Measurements from ENCODE around the gene P2RY14. TPM values are rescaled to one million over a fixed set of nuclear protein-coding genes. Genes with fewer than 3 reads are reported as not detected.

Gene P2RY14
- total RNA-seq, 2 donors from 2014 or later = 0.09 to 0.28 TPM

GRCh38 chr3:151230646-151231045, 47.7 kb downstream of the P2RY14 start:
- intact Hi-C loops (cut with DNase I) = no loop called here
- peaks cover 2% of the 10 kb centered on the region for H3K4me1 ChIP-seq (replicated peaks)

GRCh38 chr3:151228666-151229040, 49.7 kb downstream of the P2RY14 start:
- WGBS = 71% methylated on average over 1 of the region's 1 CpG
- DNase-seq (ENCODE audit: low spot score) = no peak
- no peak overlapping the region for H3K27ac ChIP-seq

More at GRCh38 chr3:151230646-151231045, 47.7 kb downstream of the P2RY14 start:
- H3K36me3 ChIP-seq = no peaks in the 10 kb centered on the region
- no peaks in the 10 kb centered on the region for H3K27me3 ChIP-seq (replicated peaks; ENCODE audit: insufficient read depth)
- no peak overlapping the region for H3K27ac ChIP-seq
- 54% methylated on average over 4 of the region's 4 CpGs for WGBS
- H3K9me3 ChIP-seq = no peaks in the 10 kb centered on the region
- DNase-seq (ENCODE audit: low spot score) = no peak
- H3K4me3 ChIP-seq = no peak overlapping the region
- TF ChIP-seq POLR2AphosphoS5 (IDR thresholded peaks at IDR 0.05) = no peak
- TF ChIP-seq POLR2A (IDR thresholded peaks at IDR 0.05) = no peak
- no peak for TF ChIP-seq CTCF (IDR thresholded peaks at IDR 0.05)

GRCh38 chr3:151227807-151228665, 50.3 kb downstream of the P2RY14 start:
- H3K27ac ChIP-seq = no peak overlapping the region
- DNase-seq (ENCODE audit: low spot score) = peak; percentile 53
- 47% methylated on average over 9 of the region's 9 CpGs for WGBS
- H3K36me3 ChIP-seq = no peaks in the 10 kb centered on the region
- H3K4me1 ChIP-seq (replicated peaks) = peaks cover 2% of the 10 kb centered on the region
- no peaks in the 10 kb centered on the region for H3K9me3 ChIP-seq
- TF ChIP-seq POLR2A (IDR thresholded peaks at IDR 0.05) (no peak), POLR2AphosphoS5 (IDR thresholded peaks at IDR 0.05) (peak; percentile 28), CTCF (IDR thresholded peaks at IDR 0.05) (peak; percentile 61 to 88 (median 86))
- intact Hi-C loops (cut with DNase I) = loop anchor here (2.0 kb wide), 1 partner anchor 55 kb away; no protein-coding TSS in a partner anchor
- no peaks in the 10 kb centered on the region for H3K27me3 ChIP-seq (replicated peaks; ENCODE audit: insufficient read depth)
- H3K4me3 ChIP-seq = no peak overlapping the region

More at GRCh38 chr3:151228666-151229040, 49.7 kb downstream of the P2RY14 start:
- TF ChIP-seq POLR2AphosphoS5 (IDR thresholded peaks at IDR 0.05) = no peak
- no peak for TF ChIP-seq CTCF (IDR thresholded peaks at IDR 0.05)
- no peak for TF ChIP-seq POLR2A (IDR thresholded peaks at IDR 0.05)
- H3K27me3 ChIP-seq (replicated peaks; ENCODE audit: insufficient read depth) = no peaks in the 10 kb centered on the region
- H3K36me3 ChIP-seq = no peaks in the 10 kb centered on the region
- no peak overlapping the region for H3K4me3 ChIP-seq
- H3K9me3 ChIP-seq = no peaks in the 10 kb centered on the region
- intact Hi-C loops (cut with DNase I) = no loop called here
- peaks cover 2% of the 10 kb centered on the region for H3K4me1 ChIP-seq (replicated peaks)

GRCh38 chr3:151227266-151227806, 51.0 kb downstream of the P2RY14 start:
- Histone ChIP-seq H3K4me1 (replicated peaks) (peaks cover 2% of the 10 kb centered on the region), H3K4me3 (no peak overlapping the region), H3K36me3 (no peaks in the 10 kb centered on the region), H3K27ac (no peak overlapping the region), H3K9me3 (no peaks in the 10 kb centered on the region), H3K27me3 (replicated peaks; ENCODE audit: insufficient read depth) (no peaks in the 10 kb centered on the region)
- DNase-seq (ENCODE audit: low spot score) = no peak
- 77% methylated on average over 6 of the region's 6 CpGs for WGBS
- intact Hi-C loops (cut with DNase I) = loop anchor here (2.0 kb wide), 1 partner anchor 55 kb away; no protein-coding TSS in a partner anchor
- TF ChIP-seq CTCF (IDR thresholded peaks at IDR 0.05) = no peak
- no peak for TF ChIP-seq POLR2AphosphoS5 (IDR thresholded peaks at IDR 0.05)
- no peak for TF ChIP-seq POLR2A (IDR thresholded peaks at IDR 0.05)

Measured in prostate gland (tissue), 2 donors.